Fibroblast of lung (primary cell): Measurements from ENCODE around the gene RMC1.

ENCODE experiments used
- CTCF ChIP-seq, 2 donors: IDR thresholded peaks in 1 of 2; conservative IDR thresholded peaks in 1 of 2; 1 replicate in 1 of 2; 2 replicates in 1 of 2; pipeline ENCODE4 v1.5.1; 2011 to 2012; ENCODE audit warnings: low read length in 2 of 2, control low read depth in 1 of 2, inconsistent platforms in 1 of 2, low read depth in 1 of 2, mild to moderate bottlenecking in 1 of 2
- EZH2 ChIP-seq: IDR thresholded peaks from 2 replicates; pipeline ENCODE4 v1.5.1; 2012; ENCODE audit warnings: low read length, control low read depth, mild to moderate bottlenecking; ENCODE audit errors: missing control alignments

GRCh38 chr18:23575309-23575651 lies 72.0 kb downstream of the RMC1 start:
- no peak for TF ChIP-seq EZH2
- no peak for TF ChIP-seq CTCF (conservative IDR thresholded peaks at IDR 0.05 in 1 of 2, IDR thresholded peaks at IDR 0.05 in 1 of 2; ENCODE audit: low read depth in 1 of 2, low read length in 2 of 2)
